Measurements from ENCODE around the gene PPL.
"Not testable (repeated sequence)": the region's sequence is repeated elsewhere in the genome, so short reads cannot be mapped to it uniquely, and the experiment has no call there.

The PPL gene

DNA sequence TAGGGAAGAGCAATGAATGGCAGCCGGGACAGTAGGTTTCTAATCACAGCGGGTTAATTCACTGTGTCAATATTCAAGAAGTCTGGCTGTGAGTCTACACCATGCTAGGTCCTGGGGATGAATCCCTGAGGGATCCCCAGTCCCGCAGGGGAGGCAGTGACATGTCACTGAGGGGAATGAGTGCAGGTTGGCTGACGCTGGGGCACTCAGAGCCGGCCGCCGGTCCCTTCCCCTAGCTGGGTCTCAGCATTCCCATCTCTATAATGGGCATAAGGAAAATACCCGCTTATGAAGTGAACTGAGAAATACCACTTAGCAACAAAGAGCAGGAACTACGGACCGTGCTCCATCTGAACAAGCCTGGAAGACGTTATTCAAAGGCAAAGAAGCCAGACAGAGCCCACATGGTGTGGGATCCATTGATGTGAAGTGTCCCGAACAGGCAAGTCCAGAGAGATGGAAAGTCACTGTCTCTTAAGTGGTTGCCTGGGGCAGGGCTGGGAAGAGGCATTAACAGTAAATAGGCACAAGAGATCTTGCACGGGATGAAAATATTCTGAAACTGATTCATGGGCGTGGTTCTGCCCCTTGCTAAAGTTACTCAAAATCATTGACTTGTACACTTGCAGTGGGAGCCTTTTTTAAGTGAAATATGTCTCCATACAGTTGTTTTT lies 31.9 kb downstream of the PPL start:
- no peak for DNase-seq (ENCODE audit: low spot score)

DNA sequence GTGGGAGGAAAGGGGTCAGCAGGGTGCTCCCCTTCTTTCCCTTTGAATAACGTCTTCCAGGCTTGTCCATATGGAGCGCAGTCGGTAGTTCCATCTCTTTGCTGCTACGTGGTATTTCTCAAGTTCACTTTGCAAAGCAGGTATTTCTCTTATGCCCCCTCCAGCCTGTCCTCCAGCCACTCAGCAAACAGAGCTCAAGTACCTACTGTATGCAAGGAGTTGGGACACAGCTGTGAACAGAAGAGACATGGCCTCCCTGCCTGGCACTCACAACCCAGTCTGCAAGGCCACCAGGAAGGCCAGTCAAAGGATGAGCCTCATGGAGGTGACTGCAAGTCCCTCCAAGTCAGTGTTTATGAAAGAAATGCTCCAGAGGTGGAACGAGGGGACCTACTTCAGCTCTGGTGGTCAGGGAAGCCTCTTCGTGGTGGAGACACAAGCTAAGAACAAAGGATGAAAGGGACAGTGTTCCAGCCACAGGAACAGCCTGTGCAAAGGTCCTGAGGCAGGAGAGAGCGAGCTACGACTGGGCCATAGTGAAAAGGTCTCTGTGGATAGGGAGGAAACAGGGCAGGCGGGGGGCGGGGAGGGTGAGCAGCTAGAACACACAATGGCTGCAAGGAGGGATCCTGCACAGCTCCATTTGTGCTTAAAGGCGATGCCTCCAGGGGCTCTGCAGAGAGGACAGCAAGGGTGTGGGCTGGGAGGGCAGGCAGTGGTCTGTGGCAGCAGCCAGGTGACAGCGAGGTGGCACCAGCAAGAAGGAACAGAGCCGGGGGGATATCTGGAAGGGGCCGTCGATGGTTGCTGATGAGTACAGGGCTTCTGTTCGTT lies 32.6 kb downstream of the PPL start:
- DNase-seq (ENCODE audit: low spot score) = no peak

DNA sequence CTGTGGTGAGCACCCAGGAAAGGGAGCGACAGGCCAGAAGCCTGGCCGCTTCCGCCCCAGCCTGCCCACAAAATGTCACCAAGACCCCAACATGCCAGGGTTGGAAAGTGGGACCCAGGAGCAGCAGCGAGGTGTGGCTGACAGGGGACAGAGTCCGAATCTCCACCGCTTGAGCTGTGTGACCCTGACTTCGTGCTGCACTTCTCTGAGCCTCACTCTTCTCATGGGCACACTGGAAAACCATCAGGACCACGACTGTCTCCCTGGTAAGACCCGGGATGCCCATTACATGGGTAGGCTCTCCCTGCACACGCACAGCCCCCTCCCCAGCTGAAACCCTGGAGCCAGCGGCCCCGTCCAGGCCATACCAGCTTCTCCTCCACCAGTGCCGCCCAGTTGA lies 34.9 kb downstream of the PPL start:
- DNase-seq (ENCODE audit: low spot score) = no peak

DNA sequence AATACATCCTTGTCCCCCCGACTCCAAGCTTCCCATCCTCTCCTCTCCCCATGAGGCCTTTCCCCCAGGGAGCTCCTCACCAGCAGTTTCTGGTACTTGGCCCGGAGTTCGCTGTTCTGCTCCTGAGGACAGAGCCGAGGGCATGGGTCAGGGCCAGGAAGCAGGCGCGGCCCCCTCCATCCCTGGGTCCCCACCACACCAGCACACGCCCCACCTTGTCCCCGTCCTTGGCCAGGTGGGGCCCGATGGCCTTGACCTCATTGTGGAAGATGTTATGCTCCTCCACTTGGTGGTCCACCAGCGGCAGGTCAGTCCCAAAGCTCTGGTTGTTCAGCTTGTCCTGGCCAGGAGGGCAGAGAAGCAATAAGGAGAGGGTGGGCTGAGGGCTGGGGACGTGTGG lies 36.2 kb downstream of the PPL start:
- no peak for DNase-seq (ENCODE audit: low spot score)

DNA sequence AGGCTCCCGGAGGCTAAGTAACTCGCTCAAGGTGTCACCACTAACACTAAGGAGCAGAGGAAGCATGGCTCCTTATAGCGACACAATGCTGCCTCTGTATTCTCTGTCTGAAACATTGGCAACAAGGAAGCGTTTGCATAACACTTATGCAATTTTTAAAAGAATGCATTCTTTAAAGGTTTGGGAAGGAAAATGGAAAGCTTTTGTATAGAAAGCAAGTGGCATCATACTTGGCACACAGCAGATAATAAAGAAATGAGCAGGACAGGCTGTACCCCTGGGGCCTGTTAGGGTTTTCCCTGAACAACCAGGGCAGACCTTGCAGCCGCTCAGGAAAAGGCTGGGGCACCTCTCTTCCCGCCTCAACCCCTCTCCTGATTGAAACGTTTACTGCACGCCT lies 36.9 kb downstream of the PPL start:
- no peak for DNase-seq (ENCODE audit: low spot score)

DNA sequence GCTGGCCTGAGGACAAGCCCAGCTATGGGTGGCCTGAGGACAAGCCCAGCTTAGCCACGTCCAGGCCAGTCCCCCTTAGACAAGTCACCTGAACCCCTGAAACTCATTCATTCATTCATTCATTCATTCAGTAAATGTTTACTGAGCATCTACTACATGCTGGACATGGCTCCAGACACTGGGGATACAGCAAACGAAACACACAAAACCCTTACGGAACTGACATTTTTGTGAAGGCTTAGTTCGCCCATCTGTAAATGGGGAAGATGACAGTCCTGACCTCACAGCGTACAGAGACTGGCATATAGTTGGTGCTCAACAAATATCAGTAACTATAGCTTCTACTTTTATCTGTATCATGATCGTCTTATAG lies 37.5 kb downstream of the PPL start:
- no peak for DNase-seq (ENCODE audit: low spot score)

DNA sequence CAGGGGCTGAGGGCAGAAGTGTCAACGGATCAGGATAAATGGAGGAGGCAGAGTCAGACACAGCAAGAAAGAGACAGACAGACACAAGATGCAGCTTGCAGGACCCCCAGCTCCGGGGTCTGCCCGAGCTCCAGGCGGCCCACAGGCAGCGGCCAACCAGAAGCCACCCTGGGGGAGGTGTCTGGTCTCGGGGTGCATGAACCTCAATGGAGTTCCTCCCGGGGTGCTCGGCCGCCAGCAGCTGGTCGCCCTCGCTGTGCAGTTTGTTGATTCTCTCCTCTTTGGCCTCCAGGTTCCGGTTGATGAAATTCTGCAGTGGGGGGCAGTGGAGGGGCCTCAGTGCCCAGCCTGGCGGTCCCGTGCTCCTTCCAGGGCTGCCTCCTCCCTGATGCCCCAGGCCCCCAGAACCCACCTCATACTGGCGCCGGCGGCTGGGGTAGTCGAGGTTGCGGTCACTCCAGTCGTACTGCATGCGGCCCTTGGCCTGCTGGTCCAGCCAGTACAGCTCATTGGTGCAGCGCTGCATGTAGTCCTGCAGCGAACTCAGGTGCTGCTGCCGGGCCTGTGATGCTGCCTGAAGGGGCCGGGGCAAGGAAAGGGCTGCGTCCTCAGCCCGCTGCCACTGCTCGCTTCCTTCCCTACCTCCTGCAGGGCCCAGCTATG lies 38.0 kb downstream of the PPL start:
- no peak for DNase-seq (ENCODE audit: low spot score)

DNA sequence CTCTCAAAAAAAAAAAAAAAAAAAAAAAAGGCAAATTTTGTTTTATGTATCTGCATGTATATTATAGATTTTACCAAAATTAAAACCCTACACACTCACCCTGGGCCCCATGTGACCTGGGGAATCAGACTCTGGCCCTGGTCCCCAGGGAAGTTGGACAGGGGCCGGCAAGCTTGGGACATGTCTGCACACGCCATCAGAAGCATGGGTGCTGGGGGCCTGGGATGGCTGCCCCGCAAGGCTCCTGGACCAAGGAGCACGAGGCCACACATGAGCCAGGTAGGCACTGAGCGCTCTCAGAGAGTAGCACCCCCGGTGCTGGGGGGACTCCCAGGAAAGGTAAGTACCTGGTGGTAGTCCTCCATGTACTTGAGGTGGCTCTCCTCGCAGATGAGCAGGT lies 39.6 kb downstream of the PPL start:
- no peak for DNase-seq (ENCODE audit: low spot score)

DNA sequence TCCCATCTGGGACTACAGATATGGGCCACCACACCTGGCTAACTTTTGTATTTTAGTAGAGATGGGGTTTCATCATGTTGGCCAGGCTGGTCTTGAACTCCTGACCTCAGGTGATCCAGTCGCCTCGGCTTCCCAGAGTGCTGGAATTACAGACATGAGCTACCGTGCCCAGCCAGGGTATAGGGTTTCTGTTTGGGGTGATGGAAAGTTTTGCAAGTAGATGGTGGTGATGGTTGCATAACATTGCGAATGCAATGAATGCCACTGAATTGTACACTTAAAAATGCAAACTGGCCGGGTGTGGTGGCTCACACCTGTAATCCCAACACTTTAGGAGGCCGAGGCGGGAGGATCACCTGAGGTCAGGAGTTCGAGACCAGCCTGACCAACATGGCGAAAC lies 40.2 kb downstream of the PPL start:
- not testable (repeated sequence) for DNase-seq (ENCODE audit: low spot score)

DNA sequence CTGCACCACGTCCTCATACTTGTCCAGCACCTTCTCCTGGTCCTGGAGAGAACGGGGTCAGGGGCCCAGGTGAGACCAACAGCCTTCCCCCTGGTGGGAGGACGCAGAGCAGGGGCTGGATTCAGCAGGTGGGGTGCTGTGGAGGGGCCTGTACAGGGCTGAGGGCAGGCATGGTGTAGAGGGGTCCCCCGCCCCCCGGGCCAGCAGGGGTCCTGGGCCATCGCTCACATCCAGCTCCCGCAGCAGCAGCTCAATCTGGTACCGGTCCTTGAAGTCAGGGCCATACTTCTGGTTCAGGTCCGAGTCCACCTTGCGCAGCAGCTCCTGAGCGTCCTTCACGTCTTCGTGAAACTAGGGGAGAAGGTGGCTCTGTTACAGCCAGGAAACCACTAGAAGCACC lies 41.6 kb downstream of the PPL start:
- no peak for DNase-seq (ENCODE audit: low spot score)

DNA sequence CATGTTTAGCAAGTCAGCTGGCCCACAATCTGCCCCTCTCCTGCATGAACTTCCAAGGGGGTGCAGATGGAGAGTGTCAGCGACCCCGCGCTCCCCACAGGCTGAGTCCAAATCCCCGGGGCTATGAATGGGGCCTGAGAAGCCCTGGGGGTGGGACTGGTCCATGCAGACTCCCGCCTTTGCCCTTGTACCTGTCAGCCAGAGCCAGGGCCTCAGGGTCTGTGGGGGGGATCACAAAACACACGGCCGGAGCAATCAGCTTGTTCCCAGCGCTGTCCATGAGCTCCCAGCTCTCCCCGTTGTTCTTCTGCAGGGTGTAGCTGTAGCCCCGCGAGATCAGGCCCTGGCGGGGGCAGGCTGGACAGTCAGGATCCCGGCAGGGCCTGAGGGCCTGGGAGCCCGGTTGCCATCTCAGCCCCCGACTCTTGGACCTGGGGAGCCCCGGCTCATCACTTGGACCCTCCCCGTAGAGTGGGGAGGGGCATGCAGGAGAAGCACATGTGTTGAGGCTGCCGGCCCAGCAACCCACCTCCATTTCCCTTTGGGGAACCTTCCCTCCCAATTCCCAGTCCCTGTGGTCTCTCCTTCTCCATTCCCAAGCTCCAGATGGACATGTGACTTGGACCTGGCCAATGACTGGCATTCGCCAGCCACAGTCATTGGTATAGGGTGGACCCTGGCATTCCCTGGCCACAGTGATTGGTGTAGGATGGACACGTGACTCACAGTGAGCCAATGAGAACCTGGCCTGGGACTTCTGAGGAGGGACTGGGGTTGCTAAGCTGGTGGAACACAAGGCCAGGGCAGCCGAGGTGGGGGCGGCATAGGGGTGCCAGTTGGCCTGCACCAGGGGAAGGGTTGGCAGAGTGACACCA lies 42.4 kb downstream of the PPL start:
- DNase-seq (ENCODE audit: low spot score) = no peak

DNA sequence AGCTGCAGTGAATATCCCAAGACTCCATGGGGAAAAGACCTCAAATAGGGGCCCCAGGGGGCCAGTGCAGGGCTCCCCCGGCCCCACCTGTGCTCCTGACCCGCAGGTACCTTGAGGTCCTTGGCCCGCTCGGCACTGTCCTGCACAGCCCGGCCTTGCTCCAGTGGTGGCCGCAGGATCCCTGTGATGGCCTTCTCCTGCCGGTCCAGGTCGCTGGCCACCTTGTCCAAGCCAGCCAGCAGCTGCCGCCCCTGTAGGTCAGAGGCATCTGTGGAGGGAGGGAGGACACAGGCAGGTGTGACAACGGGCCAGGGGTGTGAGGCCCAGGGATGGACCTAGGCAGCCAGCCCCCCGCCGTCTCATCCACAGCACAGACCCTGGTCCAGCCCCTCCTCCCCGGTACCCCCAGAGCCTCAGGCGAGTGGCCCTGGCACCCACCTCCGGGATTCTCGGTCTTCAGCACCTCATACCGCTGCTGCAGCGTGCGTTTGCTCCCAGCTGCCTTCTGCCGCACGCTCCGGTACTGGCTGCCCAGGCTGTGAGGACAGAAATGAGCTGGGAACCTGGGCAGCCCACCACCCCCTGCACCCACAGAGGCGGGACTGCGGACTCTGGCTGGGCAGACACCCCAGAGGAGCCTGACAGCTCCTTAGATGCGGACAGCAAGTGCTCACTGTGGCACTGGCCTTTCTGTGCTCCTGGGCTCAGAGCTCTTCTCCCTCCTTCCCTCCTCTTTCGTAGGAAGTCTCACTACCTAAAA lies 43.7 kb downstream of the PPL start:
- DNase-seq (ENCODE audit: low spot score) = no peak

DNA sequence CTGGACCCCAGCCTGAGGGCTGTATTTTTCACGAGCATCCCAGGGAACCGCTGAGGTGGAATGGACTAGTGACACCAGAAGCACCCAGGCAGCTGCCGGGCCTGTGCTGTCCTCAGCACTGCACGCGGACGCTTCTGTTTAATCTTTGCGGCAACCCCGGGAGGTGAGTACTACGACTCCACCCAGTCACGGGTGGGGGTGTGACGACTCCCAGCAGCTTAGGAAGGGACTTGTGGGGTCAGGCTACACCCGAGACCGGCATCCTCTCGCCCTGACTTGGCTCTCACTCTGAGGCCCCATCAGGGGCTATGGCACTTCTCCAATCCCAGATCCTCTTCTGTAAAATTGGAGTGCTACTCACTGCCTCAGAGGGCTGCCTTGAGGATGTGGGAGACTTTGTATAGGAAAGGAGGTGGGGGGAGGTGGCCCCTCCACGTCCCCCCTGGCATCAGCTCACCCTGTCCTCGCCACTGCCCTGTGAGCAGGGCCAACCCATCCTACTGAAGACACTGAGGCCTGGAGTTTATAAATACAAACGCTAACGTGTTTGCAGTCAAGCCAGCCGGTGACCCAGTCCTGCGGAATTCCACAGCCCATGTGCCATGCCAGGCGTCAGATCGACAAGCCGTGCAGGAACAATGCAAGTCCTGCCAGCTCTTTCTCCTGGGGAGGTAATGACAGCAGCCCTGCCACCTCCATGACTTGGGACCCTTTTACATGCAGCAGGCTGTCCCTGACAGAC lies 44.4 kb downstream of the PPL start:
- no peak for DNase-seq (ENCODE audit: low spot score)

DNA sequence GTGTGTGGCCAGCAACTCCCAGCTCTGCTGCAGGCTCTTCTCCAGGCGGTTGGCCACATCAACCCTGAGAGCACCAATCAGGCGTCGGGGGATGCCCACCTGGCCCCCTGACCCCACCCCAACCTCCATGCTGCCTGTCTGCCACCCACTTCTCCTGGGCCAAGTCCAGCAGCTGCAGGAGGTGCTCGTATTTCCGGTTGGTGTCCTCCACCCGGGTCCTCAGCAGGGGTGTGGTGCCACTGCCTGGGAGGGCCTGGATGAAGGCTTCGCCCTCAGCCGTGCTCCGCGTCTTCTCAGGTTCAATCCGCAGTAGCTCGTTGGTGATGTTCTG lies 45.1 kb downstream of the PPL start:
- no peak for DNase-seq (ENCODE audit: low spot score)

DNA sequence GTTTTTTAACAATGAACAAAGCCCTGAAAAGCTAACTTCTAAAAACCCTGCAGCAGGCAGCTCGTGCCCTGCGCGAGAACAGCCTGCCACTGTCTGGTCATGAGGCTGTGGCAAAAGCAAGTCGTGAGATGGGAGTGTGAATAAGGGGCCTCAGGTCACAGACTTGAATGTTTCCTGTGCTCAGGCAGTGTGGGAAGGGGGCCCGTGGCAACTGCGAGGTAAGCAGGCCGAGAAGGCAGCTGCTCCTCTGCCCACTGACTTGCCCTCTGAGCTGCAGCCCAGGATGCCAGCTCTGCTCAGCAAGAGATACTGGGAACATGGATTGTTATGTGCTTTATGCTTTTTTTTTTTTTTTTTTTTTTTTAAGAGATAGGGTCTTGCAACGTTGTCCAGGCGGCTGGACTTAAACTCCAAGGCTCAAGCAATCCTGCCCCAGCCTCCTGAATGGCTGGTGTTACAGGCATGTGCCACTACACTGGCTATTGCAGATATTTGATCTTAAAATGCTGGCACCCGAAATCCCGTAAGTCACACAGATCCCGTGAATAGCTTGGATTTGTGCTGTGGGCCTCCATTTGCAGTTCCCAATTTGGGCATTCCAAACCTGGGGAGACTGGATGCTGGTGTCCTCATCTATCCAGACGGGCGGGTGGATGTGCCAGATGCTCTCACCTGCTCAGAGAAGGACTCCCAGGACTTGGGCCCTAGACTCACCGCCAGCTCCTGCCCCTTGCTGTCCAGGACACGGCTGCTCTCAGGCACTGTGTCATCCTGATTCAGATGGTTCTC lies 45.7 kb downstream of the PPL start:
- DNase-seq (ENCODE audit: low spot score) = no peak

DNA sequence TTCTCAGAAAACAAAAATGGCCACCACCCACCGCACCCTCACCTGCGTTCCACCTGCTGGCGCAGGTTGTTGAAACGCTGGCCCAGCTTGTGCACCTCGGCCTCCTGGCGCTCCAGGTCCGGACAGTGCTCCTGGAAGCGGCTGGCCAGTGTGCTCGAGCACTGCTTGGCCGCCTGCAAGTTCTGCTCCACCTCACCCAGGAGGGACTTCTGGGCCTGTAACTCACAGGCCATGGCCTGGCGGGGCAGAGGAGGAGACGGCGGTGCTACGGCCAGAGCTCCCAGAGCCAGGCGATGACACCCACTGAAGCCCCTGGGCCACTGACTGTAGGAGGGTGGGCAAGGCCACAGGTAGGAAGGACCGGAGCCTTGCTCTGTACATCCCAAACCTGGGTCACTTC lies 46.3 kb downstream of the PPL start:
- no peak for DNase-seq (ENCODE audit: low spot score)

DNA sequence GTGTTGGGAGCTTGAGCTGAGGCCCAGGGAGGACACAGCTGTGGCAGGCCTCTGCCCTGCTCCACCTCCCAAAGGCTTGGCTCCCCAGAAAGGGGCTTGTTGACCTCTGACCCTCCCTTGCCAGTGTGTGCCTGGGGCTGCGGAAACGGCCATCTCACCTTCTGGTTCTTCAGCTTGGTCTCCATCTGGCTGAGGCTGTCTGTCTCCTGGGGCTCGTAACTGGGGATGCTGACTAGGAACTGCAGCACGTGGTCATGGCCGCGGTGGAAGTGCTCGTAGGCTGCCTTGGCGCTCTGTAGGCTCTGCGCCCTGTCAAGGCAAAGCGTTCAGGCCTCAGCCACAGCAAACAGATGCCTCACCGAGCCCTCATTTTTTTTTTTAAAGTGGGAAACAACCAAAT lies 46.9 kb downstream of the PPL start:
- no peak for DNase-seq (ENCODE audit: low spot score)

DNA sequence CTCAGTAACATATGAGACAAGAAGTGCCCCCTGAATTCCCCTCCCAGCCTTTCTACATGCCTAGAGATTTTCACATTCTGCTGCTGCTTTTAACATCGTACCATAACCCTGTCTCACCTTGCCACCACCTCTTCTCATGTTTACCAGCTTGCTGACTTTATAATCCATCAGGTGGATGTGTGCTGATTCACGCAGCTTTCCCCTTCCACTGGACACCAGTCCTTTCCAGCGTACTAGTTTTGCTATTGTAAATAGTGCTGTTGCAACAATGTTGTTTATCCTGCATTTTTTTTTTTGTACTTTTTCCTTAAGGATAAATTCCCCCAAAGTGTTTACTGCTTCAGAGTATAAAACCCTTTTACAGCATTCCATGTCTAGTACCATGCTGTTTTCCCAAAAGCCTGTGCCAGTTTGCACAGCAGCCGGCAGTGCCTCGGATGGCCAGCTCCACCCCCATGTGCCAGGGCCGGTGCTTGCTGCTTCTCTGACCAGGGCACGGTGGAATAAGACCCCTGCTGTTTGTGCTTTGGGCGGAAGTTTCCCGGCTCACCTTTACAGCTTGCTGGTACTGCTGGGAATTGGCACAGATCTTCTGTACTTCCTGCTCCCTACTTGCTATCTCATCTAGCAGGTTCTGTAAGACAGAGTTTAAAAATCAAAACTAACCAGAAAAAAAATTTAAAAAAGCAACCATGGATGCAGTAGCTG lies 48.4 kb downstream of the PPL start:
- no peak for DNase-seq (ENCODE audit: low spot score)

DNA sequence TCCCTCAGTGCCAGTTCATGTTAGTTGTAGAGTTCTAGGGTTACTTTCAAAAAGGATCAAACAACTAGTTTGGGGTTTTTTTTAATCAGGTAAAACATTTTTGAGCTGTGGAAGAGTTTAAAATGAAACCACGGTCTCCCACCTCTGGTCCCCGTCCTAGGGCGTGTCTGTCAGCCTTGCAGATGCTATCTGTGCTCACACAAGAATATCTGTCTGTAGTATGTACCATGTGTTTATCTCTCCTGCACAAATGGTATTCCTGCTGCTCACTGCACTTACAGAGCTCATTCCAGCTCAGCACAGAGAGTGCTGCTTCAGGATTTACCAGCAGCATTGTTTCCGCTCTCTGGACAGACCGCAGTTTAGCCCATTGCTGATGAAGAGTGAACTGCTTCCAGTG lies 50.8 kb downstream of the PPL start:
- no peak for DNase-seq (ENCODE audit: low spot score)
